Stimulated activated CD4-positive, alpha-beta T cell treated with anti-CD3 and anti-CD28 coated beads, Interleukin-4, amount 100 ng/mL, for 1 hour (primary cell): ENCODE data around the gene C14orf180.

Experiments used
- DNase-seq: peaks from one replicate; pipeline ENCODE4 v3.0.0-alpha.2; 2020

C14orf180 gene

DNA sequence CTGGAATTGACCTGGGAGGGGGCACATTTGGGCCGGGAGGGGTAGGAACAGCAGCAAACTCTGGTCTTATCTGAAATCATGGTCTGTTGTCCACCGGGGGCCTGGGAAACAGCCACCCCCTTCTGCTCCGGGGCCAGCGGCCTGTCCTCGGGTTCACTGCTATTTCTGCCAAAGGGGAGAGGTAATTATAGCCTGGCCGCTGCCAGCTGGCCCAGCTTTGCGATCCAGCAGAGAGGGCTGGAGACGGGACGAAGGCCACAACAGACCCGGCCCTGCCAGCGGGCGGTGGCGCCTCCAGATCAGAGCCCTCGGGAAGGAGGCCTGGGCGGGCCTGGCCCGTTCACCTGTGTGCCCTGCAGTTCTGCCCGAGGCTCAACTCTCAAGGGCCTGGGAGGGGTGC is at the start of gene C14orf180:
Gene C14orf180, plus strand, starts transcription at position 258 of the 400 bp plus-strand sequence. CDS start 6,667 bp downstream, outside the sequence.
- DNase-seq, result no peak

- no peak for DNase-seq
These were observed 48.9 kb upstream of the C14orf180 start for GRCh38 chr14:104530646-104531045.

GRCh38 chr14:104531421-104532190 is 48.0 kb upstream of the C14orf180 start:
- no peak for DNase-seq

GRCh38 chr14:104532191-104532555 is 47.4 kb upstream of the C14orf180 start:
- no peak for DNase-seq

GRCh38 chr14:104534036-104534435 is 45.5 kb upstream of the C14orf180 start:
- no peak for DNase-seq

- no peak for DNase-seq
These were observed 42.5 kb upstream of the C14orf180 start for GRCh38 chr14:104536942-104537612.

GRCh38 chr14:104537613-104537988 is 42.0 kb upstream of the C14orf180 start:
- no peak for DNase-seq

- DNase-seq, result no peak
These were observed 37.6 kb upstream of the C14orf180 start for GRCh38 chr14:104541905-104542465.

DNA sequence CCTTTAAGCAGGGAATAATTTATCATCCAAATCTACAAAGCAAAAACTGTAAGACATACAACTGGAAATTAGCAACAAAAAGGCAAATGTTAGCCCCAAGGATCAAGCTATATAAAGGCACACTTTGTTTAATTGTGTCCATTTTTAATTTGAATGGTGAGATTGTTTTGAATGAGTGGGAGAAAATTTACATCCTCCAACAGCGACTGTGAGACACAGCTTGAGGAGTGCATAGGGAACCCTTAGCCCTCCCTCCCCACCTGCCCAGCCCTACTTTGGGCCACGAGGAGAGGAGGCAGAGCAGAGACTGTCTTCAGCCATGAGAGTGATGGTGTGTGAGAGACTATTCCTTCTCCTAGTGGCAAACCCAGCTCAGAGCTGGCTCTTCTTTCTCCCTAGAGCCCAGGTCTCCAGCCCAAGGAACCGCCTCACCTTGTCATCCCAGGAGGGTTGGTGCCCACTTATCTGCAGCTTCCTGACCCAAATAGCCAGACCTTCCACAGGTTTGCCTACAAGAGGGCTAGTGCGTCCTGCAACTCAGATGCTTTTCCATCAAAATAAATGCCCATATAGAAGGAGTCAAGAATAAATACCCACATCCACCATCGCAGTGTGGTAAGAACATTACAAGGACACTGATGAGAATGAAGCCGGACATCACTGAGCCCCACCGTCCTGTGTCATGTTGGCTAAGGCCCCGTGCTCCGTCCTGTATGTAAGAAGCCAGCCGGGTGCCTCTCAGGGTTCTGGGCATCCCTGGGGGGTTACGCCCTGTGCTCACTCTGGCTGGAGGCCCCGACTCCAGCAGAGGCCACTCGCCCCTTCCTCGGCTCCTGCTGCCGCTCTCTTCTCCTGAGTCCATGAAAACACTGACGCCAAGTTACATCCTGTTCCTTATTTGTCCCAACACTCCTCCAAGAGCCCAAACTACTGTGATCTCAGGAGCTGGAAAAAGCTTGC is 36.4 kb upstream of the C14orf180 start:
- DNase-seq, result no peak

DNA sequence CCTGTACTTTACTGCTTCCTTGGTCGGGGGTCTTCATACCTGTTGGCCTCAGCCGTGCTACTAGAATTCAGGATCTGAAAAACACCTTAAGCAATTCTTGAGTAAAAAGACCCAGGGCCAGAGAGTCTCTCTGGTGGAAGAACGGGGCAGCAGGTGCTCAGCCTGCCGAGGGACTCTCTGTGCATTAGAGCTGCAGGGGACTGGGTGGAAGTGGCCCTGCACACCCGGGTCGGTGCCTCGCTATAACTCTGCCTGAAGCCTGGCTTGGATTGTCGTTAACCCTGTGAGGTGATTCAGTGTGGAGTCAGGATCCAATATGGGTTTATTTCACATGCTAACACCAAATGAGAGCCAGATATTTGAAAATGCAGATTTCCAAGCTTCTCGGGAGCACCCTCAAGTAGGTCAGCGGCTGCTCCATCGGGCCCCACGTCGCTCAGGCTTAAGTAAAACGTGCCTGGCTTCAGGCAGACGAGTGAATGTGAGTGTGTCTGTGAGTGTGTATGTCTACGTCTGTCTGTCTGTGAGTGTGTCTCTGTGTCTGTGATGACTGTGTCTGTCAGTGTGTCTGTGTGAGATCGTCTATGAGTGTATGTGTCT is 35.1 kb upstream of the C14orf180 start:
- DNase-seq, result no peak

- DNase-seq, result no peak
These were observed 34.2 kb upstream of the C14orf180 start for GRCh38 chr14:104545151-104545941.

- no peak for DNase-seq
These were observed 33.5 kb upstream of the C14orf180 start for GRCh38 chr14:104545942-104546501.

- DNase-seq, result no peak
These were observed 32.8 kb upstream of the C14orf180 start for GRCh38 chr14:104546591-104547309.

- no peak for DNase-seq
These were observed 32.1 kb upstream of the C14orf180 start for GRCh38 chr14:104547310-104547997.

DNA sequence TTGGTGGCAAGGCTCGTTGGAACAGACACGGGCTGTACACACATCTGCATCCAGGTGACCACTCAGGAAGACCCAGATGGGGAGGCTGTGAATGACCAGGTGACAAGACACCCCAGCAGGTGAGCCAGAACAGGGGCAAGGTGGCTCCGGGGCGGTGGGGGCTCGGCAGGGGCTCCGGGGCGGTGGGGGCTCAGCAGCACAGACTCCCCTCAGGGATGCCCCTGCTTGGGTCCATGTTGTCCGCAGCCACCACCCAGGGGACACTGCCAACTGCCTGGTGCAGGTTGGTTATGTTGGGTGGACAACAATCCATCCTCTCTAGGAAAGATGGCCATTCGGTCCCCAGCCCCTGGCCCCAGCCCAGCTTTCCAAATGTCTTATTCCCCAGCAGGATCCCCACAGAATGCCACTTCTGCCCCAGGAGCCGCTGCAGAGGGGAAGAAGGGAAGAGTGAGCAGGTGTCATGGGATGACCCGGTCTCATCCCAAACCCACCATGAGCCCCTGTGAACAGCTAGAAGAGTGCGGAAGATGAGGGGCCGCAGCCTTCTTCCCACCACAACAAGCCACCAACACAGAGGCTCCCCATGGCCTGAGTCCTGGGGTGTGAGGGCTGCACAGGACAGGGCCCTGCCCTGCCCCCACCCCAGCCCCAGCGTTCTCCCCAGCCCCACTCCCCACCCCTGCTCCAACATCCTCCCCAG is 31.4 kb upstream of the C14orf180 start:
- no peak for DNase-seq

DNA sequence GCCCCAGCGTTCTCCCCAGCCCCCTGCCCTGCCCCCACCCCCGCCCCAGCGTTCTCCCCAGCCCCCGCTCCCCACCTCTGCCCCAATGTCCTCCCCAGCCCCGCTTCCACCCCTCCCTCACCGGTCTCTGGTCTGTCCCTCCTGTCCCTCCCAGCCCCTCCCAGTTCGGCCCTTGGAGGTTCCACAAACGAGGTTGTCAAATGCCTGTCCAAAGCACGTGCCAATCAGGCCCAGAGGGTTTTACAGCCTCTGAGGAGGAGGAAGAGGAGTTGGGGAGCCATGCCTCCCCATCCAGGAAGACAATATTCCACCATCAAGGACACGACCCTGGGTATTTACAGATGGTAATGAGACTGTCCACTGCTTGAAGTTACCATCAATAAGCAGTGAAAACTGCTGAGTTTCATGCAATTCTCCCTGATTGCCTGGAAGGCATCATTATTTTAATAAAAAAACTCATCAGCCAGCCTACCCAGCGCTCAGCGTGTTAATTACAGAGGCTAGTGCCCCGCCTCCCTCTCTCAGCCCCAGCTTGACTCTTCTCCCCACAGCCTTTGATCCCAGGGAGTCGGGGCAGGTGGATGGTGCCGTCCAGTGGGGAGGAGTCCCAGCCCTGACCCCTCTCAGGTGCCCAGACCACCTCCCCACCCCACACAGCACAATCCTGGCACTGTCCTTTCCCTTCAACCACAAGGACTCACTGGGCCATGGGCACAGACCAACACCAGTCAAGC is 30.6 kb upstream of the C14orf180 start:
- no peak for DNase-seq

DNA sequence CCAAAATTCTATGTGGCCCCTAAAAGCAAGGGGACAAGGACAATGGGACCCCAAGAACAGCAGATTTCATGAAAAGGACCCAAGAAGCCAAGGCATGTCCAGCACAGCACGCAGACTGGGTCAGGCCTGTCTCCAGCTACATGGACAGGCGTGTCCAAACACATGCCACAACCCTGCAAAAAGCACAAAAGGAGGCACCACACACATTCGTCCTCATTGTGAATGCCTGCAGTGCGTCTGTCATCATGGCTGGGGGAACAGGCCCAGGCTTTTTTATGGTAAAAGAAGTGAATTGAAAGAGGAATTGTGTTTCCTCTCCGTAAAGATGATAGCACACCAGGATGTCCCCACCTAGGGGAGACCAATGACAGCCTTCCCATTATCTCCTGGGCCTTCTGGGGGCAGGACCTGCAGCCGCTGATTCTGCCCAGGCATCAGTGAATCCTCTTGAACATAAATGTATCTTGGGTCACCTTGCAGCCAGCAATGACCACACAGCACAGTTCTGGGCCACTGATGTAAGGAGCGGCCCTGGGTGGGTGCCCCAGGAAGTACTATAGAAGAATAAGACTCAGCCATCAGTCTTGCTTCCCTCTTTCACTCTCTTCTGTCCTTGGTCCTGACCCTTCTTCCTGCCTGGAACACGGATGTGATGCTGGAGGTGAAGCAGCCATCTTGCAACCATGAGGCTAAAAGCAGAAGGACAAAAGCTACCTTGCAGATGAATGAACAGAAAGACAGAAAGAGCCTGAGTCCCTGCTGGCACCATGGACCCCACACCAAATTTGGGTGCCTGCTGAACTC is 29.8 kb upstream of the C14orf180 start:
- DNase-seq, result no peak
